Hematopoietic multipotent progenitor cell treated with erythropoietin and hydrocortisone succinate and interleukin-3 and kit ligand, for 6 days (in vitro differentiated cells): ENCODE results near the gene TGM4.

Source experiments
- DNase-seq: peaks from one replicate; pipeline ENCODE4 v3.0.0-alpha.2; 2015

TGM4 gene

DNA sequence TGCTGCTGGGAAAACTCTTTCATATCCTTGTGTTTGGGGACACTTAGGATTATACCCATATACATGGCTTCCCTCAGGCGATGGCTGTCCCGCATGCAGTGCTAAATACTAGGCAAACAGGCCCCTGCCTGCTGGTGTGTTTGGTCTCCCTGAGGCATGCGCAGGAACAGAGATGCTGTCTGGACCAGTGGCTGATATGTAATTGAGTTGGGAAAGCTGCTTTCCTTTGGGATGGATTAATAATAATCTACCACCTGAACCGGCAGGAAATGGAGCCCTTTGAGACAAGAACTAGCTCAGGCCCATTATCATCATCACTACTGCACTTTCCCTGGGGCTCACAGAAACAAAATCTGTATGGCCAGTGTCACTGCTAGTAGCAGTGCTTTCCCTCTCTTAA is 83.6 kb downstream of the TGM4 start:
- no peak for DNase-seq

DNA sequence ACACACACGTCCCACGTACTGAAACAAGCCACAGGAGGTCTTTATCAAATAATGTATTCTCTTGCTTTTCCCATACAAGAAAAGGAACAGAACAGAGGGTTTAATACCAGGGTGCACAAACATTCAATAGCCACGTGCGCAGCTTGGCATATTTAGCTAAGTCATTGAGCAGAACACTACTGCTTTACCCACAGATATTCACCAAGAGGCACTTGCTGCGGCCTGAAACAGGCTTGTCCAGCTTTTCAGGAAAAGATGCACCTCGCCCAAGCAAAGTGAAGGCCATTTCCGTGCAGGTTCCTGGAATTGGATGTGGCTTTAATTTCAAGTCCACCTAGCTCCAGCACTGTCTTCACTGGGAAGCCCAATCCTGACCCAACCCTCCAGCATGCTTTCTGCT is 84.0 kb downstream of the TGM4 start:
- DNase-seq: no peak

DNA sequence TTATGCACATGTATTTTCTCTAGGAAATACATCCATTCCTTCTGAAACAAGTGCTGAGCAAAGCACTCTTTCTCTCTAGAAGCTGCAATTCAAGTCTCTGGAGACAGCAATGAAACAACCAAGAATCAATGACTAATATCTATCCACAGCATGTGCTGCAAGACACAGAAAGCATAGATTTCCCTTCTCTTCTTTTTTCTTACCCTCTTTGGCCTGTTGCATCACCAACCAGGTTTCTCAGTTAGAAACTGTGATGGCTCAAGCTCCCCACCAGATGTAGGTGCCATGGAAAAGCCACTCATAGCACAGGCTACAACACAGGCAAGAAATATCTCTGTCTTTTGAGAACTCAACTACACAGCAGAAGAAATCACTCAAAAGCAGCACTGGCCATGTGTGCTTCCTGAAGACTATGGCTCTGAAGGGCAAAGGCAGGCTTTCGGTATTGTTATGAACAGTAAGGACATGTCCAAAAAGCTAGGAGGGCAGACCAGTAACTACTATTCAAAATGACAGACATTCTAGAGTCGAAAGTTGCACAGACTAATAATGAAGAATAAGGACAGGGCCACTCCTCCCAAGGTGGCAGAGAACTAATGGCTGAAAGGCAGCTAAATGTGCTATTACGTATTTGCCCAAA is 86.1 kb downstream of the TGM4 start:
- no peak for DNase-seq

DNA sequence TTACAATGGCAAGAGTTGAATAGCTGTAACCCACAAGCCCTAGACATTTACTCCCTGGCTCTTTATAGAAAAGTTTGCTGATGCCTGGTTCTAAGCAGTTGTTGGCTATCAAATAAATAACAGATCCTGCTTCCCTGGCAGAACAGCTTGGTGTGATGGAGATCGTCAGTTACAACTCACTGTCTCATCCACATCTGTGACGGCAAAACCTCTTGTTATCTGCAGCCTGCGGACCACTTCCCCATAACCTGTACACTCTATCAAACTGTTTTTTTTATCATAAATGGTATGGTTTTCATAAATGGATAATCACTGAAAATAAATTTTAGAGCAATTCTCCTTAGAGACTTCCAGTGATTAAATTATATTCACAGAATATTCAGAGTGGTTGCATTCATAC is 87.5 kb downstream of the TGM4 start:
- peak; percentile 53 for DNase-seq

DNA sequence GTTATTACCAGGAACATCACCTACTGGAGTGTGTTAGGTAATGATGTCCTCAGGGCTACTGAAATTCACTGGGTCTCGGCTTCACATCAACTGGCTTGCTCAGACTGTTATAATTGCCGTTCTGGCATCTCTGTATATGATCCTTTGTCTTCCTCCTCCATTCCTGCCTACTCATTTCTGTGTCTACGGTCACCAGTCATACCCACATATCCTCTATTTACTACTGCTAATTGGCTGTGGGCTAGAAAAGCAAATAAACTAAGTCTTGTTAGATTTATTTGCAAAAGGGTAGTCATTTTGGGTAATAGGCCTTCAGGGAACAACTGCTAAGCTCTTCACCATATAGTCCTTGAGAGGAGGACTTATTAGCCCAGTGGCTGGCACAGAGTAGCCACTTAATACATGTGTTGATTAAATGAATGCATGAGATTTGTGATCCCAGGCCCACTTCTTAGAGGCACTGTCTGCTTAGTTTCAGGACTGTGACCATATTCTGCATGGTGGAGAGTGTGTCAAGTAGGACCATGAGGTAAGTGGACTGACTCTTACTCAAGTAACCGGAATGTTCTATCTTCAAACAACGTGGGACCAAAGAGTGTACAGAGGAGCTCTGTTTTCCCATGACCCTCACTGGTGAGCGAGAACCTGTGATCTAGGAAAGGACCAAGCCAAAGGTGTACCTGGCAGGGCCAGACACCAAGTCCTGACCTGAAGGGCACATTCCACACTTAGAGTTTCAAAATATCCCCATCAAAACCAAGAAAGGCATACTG is 88.4 kb downstream of the TGM4 start:
- no peak for DNase-seq

DNA sequence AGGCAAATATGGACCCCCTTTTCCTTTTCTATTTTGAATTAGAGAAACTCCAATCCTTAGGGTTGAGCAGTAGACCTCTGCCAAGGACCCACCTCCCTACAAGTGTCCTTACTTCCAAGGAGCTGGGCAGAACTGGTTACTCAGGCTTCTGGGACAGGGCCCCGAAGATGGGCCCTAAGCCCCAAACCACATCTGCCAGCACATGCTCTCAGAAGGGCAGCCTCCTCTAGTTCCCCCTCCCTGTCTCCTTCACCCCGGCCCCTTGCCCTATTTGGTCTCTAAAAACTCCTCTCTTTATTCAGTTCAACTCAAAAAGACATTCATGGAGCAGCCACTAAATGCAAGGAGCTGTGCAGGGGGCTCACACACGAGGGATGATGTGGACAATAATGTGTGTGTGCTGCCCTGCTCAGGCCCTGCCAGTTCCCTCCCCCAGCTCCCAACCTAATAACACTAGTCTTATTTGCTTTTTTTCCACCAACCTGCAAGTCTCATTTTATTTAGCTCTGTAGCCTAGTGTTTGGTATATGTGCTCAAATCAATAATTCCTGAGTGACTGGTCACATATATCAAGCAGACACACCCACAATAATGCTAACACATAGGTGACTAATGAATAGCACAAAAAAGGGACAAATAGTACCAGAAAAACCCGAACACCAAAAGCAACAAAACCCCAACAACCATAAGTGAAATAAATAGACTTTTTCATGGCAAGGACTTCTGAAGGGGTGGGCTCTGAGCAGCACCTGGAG is 89.3 kb downstream of the TGM4 start:
- DNase-seq: no peak
